CD14-positive monocyte (primary cell): ENCODE data around the gene CFAP74. TPM values are rescaled to one million over a fixed set of nuclear protein-coding genes. Genes with fewer than 3 reads are reported as not detected.
A peak's percentile ranks its signal among the peaks of the same experiment; 100 is the strongest.

ENCODE experiments used
- DNase-seq, 3 donors: peaks; one replicate each; pipeline ENCODE4 v3.0.0-alpha.2; 2011 to 2022
- H2AFZ ChIP-seq: 2 replicates; pipeline ENCODE4 v1.6.0; 2012; ENCODE audit warnings: mild to moderate bottlenecking, low read depth, low read length, inconsistent platforms; ENCODE audit not compliant: insufficient read depth, poor library complexity, severe bottlenecking
- H3K27ac ChIP-seq, 2 donors: 1 replicate in 1 of 2; 2 replicates in 1 of 2; pipeline ENCODE4 v1.5.1; 2012 to 2013; ENCODE audit warnings: low read length in 2 of 2, control low read depth in 1 of 2, inconsistent platforms in 1 of 2, low read depth in 1 of 2, mild to moderate bottlenecking in 1 of 2
- H3K27me3 ChIP-seq, 2 donors: one replicate each; pipeline versions ENCODE4 v1.6.0 to v1.6.1; 2011 to 2013; ENCODE audit warnings: low read length in 2 of 2; ENCODE audit not compliant: control insufficient read depth in 2 of 2, insufficient read depth in 2 of 2
- H3K36me3 ChIP-seq, 2 donors: replicated peaks in 1 of 2; 1 replicate in 1 of 2; 2 replicates in 1 of 2; pipeline versions ENCODE4 v1.5.1 to v1.6.1; 2012 to 2013; ENCODE audit warnings: low read length in 2 of 2, control low read depth in 1 of 2, inconsistent platforms in 1 of 2, mild to moderate bottlenecking in 1 of 2; ENCODE audit not compliant: insufficient read depth in 2 of 2, control insufficient read depth in 1 of 2
- H3K4me1 ChIP-seq, 2 donors: 1 replicate in 1 of 2; 2 replicates in 1 of 2; pipeline versions ENCODE4 v1.5.1 to v1.6.1; 2012 to 2013; ENCODE audit warnings: low read length in 2 of 2, control low read depth in 1 of 2, inconsistent platforms in 1 of 2, mild to moderate bottlenecking in 1 of 2, moderate library complexity in 1 of 2; ENCODE audit not compliant: insufficient read depth in 2 of 2, control insufficient read depth in 1 of 2
- H3K4me2 ChIP-seq: replicated peaks from 2 replicates; pipeline ENCODE3; 2012; ENCODE audit warnings: low read length, moderate library complexity, mild to moderate bottlenecking; ENCODE audit not compliant: poor library complexity, severe bottlenecking; ENCODE audit errors: extremely low read depth
- H3K4me3 ChIP-seq, 3 experiments: fragments of 200-600 bp in 1 of 3; sonication (generic) in 1 of 3; replicated peaks in 1 of 3; 1 replicate in 2 of 3; 2 replicates in 1 of 3; pipeline ENCODE4 v1.5.1; 2011 to 2013; ENCODE audit warnings: low read length in 3 of 3, mild to moderate bottlenecking in 3 of 3, control low read depth in 2 of 3, low read depth in 2 of 3, inconsistent platforms in 1 of 3, moderate library complexity in 1 of 3
- H3K79me2 ChIP-seq: 2 replicates; pipeline ENCODE4 v1.6.0; 2012; ENCODE audit warnings: mild to moderate bottlenecking, control low read depth, inconsistent platforms, low read length, moderate library complexity; ENCODE audit not compliant: insufficient read depth
- H3K9ac ChIP-seq: 2 replicates; pipeline ENCODE4 v1.6.0; 2017; ENCODE audit warnings: low read length, mild to moderate bottlenecking; ENCODE audit not compliant: insufficient read depth, poor library complexity, severe bottlenecking
- H3K9me3 ChIP-seq, 2 donors: replicated peaks in 1 of 2; 1 replicate in 1 of 2; 2 replicates in 1 of 2; pipeline versions ENCODE4 v1.5.1 to v1.6.1; 2012 to 2013; ENCODE audit warnings: low read length in 2 of 2, control low read depth in 1 of 2; ENCODE audit not compliant: control insufficient read depth in 1 of 2, insufficient read depth in 1 of 2
- H4K20me1 ChIP-seq: 2 replicates; pipeline ENCODE4 v1.6.0; 2012; ENCODE audit warnings: mild to moderate bottlenecking, low read length, control low read depth, moderate library complexity; ENCODE audit not compliant: insufficient read depth
- H3K27ac Mint-ChIP-seq, 7 donors: one replicate each; pipeline ENCODE4 v1.8.0; 2020; ENCODE audit warnings: mild to moderate bottlenecking in 7 of 7, mixed read lengths in 7 of 7, moderate library complexity in 6 of 7, inconsistent platforms in 2 of 7
- H3K27me3 Mint-ChIP-seq, 3 donors: one replicate each; pipeline ENCODE4 v1.8.0; 2021 to 2022; ENCODE audit warnings: low read depth in 3 of 3, mild to moderate bottlenecking in 3 of 3, mixed read lengths in 3 of 3, moderate library complexity in 3 of 3, inconsistent platforms in 1 of 3
- H3K36me3 Mint-ChIP-seq, 2 donors: one replicate each; pipeline ENCODE4 v1.8.0; 2020; ENCODE audit warnings: mixed read lengths in 2 of 2, inconsistent platforms in 1 of 2, mild to moderate bottlenecking in 1 of 2
- H3K4me1 Mint-ChIP-seq: one replicate; pipeline ENCODE4 v1.8.0; 2020; ENCODE audit warnings: mild to moderate bottlenecking, mixed read lengths
- H3K4me3 Mint-ChIP-seq, 2 donors: one replicate each; pipeline ENCODE4 v1.8.0; 2020; ENCODE audit warnings: mild to moderate bottlenecking in 2 of 2, mixed read lengths in 2 of 2, moderate library complexity in 1 of 2
- H3K9me3 Mint-ChIP-seq, 7 donors: one replicate each; pipeline ENCODE4 v1.8.0; 2020 to 2022; ENCODE audit warnings: mixed read lengths in 7 of 7, mild to moderate bottlenecking in 6 of 7, moderate library complexity in 6 of 7, inconsistent platforms in 2 of 7
- WGBS: methylation state at CpG from one replicate; pipeline ENCODE4 v1.1.5; 2013; ENCODE audit warnings: missing lambda C conversion rate; ENCODE audit not compliant: insufficient coverage; 5-methylcytosine and 5-hydroxymethylcytosine counted together
- intact Hi-C, 2 donors: fragments of 100-400 bp; cut with micrococcal nuclease; formaldehyde crosslinking; loops; one replicate each; pipeline versions ENCODE4 v1.15.0 to v1.15.1; 2023
- polyA plus RNA-seq, 3 donors: library from polyadenylated mRNA; depleted of rRNA in 1 of 3; unstranded in 2 of 3; stranded (reverse) in 1 of 3; fragments of 300-500 nt in 2 of 3; fragments of >200 nt in 1 of 3; fragmentation: Illumina TruSeq in 2 of 3; gene quantifications; 1 replicate in 2 of 3; 2 replicates in 1 of 3; pipeline ENCODE4 v1.2.3, GENCODE V29; 2012 to 2021
- TF ChIP-seq, protein P1 (sequence below): fragments of 200-600 bp; IDR thresholded peaks from one replicate; pipeline ENCODE4 v1.8.0; 2022; ENCODE audit warnings: antibody characterized with exemption, mild to moderate bottlenecking

The CFAP74 gene
- polyA plus RNA-seq, 3 donors = not detected

DNA sequence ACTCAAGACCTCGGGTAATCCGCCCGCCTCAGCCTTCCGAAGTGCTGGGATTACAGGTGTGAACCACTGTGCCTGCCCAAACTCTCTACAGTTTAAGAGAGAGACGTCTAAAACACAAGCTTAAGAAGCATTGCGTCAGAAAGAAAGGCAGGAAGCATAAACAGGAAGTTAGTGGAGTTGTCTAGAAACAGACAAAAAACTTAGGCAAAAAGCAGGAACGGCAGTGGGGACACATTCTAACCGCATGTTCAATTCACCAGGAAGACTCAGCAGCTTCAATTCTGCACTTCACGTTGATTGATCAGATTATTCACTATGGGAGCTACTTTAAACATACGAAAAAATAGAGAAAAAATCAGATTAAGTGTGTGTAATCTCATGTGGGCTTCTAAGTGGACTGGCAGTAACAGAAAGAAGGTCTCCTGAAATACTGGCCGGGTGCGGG lies 7.4 kb downstream of the CFAP74 start:
- H3K9me3 Mint-ChIP-seq = no peaks in the 10 kb centered on the region
- peak; percentile 57 to 82 (median 74) for DNase-seq
- intact Hi-C loops = no loop called here
- Histone ChIP-seq H3K27ac (peak overlapping the region; percentile 25 to 54), H3K4me3 (peak overlapping the region in 1 of 3 experiments; percentile 43), H3K4me1 (peaks cover 14 to 17% of the 10 kb centered on the region in 2 donors), H2AFZ (peak overlapping the region; percentile 53), H4K20me1 (no peaks in the 10 kb centered on the region), H3K27me3 (no peaks in the 10 kb centered on the region), H3K36me3 (no peaks in the 10 kb centered on the region), H3K4me2 (peak overlapping the region; percentile 49), H3K9ac (peak overlapping the region; percentile 32), H3K9me3 (no peaks in the 10 kb centered on the region), H3K79me2 (no peaks in the 10 kb centered on the region)
- WGBS = 34% methylated on average over 5 of the region's 12 CpGs
- H3K4me1 Mint-ChIP-seq = peaks cover 18% of the 10 kb centered on the region
- H3K36me3 Mint-ChIP-seq = no peaks in the 10 kb centered on the region
- TF ChIP-seq, protein P1, sequence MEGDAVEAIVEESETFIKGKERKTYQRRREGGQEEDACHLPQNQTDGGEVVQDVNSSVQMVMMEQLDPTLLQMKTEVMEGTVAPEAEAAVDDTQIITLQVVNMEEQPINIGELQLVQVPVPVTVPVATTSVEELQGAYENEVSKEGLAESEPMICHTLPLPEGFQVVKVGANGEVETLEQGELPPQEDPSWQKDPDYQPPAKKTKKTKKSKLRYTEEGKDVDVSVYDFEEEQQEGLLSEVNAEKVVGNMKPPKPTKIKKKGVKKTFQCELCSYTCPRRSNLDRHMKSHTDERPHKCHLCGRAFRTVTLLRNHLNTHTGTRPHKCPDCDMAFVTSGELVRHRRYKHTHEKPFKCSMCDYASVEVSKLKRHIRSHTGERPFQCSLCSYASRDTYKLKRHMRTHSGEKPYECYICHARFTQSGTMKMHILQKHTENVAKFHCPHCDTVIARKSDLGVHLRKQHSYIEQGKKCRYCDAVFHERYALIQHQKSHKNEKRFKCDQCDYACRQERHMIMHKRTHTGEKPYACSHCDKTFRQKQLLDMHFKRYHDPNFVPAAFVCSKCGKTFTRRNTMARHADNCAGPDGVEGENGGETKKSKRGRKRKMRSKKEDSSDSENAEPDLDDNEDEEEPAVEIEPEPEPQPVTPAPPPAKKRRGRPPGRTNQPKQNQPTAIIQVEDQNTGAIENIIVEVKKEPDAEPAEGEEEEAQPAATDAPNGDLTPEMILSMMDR = no peak
- peaks cover 2 to 12% (median 5%) of the 10 kb centered on the region in 3 donors for H3K27me3 Mint-ChIP-seq
- peak overlapping the region; percentile 6 to 81 (median 60) for H3K27ac Mint-ChIP-seq
- H3K4me3 Mint-ChIP-seq = peak overlapping the region in 1 of 2 donors; percentile 65

- no peak overlapping the region for H3K9ac ChIP-seq
- TF ChIP-seq, protein P1 = no peak
- H3K27ac ChIP-seq = no peak overlapping the region
- H2AFZ ChIP-seq = no peak overlapping the region
- Mint-ChIP-seq H3K36me3 (no peaks in the 10 kb centered on the region), H3K27ac (no peak overlapping the region), H3K4me1 (peaks cover 24% of the 10 kb centered on the region), H3K9me3 (no peaks in the 10 kb centered on the region), H3K4me3 (no peak overlapping the region), H3K27me3 (peaks cover 0 to 12% (median 8%) of the 10 kb centered on the region in 3 donors)
- no peak for DNase-seq
- no peaks in the 10 kb centered on the region for H4K20me1 ChIP-seq
- H3K36me3 ChIP-seq = no peaks in the 10 kb centered on the region
- 90% methylated on average over 5 of the region's 8 CpGs for WGBS
- intact Hi-C loops = no loop called here
- no peaks in the 10 kb centered on the region for H3K9me3 ChIP-seq
- no peaks in the 10 kb centered on the region for H3K79me2 ChIP-seq
- H3K4me1 ChIP-seq = peaks cover 14 to 17% of the 10 kb centered on the region in 2 donors
- H3K4me2 ChIP-seq = no peak overlapping the region
- no peaks in the 10 kb centered on the region for H3K27me3 ChIP-seq
- no peak overlapping the region for H3K4me3 ChIP-seq
Observed at GRCh38 chr1:1994536-1994935, 9.1 kb downstream of the CFAP74 start.
